ENCODE measurements around the gene CAMK1. TPM values are rescaled to one million over a fixed set of nuclear protein-coding genes. Genes with fewer than 3 reads are reported as not detected.

The CAMK1 gene
- total RNA-seq, 1 experiment from 2014 or later: 36.6 TPM

DNA sequence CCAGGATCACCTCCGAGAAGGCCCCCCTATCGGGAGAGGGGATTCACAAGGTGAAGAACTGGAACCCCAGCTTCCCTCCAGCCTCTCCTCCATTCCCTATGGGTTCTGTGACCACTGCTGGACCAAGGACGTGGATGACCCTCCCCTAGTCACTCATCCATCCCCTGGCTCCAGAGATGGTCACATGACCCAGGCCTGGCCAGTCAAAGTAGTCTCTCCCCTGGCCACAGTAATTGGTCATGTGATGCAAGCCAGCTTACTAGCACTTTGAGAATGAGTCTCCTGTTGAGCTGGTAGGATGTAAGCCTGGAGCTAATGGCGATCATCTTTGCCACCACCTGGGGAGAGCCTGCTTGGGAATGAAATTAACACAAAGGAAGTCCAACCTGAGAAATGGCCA, 3.9 kb downstream of the CAMK1 start:
- no peak overlapping the region for H3K4me2 ChIP-seq (ENCODE audit: low read length)
- BruUV-seq (replicated peaks): no TSS peak
- no peak overlapping the region for H2AFZ ChIP-seq (ENCODE audit: low read length)
- DNase-seq (no peak), ATAC-seq (no peak)
- peaks cover 18% of the 10 kb centered on the region for H3K79me2 ChIP-seq (ENCODE audit: low read length)
- ChIA-PET CTCF (no interaction called here), POLR2A (ENCODE audit: unreplicated experiment) (no interaction called here)
- TF ChIP-seq EZH2 (IDR thresholded peaks at IDR 0.05; ENCODE audit: low read length, unreplicated experiment): no peak
- TF ChIP-seq EZH2phosphoT487 (IDR thresholded peaks at IDR 0.05; ENCODE audit: borderline replicate concordance, low read length): no peak
- TF ChIP-seq, protein P1, sequence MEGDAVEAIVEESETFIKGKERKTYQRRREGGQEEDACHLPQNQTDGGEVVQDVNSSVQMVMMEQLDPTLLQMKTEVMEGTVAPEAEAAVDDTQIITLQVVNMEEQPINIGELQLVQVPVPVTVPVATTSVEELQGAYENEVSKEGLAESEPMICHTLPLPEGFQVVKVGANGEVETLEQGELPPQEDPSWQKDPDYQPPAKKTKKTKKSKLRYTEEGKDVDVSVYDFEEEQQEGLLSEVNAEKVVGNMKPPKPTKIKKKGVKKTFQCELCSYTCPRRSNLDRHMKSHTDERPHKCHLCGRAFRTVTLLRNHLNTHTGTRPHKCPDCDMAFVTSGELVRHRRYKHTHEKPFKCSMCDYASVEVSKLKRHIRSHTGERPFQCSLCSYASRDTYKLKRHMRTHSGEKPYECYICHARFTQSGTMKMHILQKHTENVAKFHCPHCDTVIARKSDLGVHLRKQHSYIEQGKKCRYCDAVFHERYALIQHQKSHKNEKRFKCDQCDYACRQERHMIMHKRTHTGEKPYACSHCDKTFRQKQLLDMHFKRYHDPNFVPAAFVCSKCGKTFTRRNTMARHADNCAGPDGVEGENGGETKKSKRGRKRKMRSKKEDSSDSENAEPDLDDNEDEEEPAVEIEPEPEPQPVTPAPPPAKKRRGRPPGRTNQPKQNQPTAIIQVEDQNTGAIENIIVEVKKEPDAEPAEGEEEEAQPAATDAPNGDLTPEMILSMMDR (conservative IDR thresholded peaks at IDR 0.05; ENCODE audit: low read depth, low read length): no peak
- H3F3A ChIP-seq (ENCODE audit: low read length, unreplicated experiment): no peaks in the 10 kb centered on the region
- no peaks in the 10 kb centered on the region; the same call in 1 of the 2 replicates for H3K36me3 ChIP-seq (ENCODE audit: low read depth, low read length)
- no peaks in the 10 kb centered on the region for H3K9me2 ChIP-seq (replicated peaks; ENCODE audit: low read length)
- no peak overlapping the region for H3K27ac ChIP-seq (ENCODE audit: low read length)
- H3K9ac ChIP-seq (ENCODE audit: low read length): no peak overlapping the region
- H3K9me3 ChIP-seq (ENCODE audit: low read length): no peaks in the 10 kb centered on the region
- H3K27me3 ChIP-seq (ENCODE audit: low read length): no peaks in the 10 kb centered on the region
- no peak overlapping the region for H3K4me3 ChIP-seq (ENCODE audit: low read length)
- intact Hi-C loops (cut with micrococcal nuclease): no loop called here
- peaks cover 25% of the 10 kb centered on the region for H3K4me1 ChIP-seq (ENCODE audit: insufficient read depth, low read length)
- H4K20me1 ChIP-seq (ENCODE audit: low read length): no peaks in the 10 kb centered on the region

DNA sequence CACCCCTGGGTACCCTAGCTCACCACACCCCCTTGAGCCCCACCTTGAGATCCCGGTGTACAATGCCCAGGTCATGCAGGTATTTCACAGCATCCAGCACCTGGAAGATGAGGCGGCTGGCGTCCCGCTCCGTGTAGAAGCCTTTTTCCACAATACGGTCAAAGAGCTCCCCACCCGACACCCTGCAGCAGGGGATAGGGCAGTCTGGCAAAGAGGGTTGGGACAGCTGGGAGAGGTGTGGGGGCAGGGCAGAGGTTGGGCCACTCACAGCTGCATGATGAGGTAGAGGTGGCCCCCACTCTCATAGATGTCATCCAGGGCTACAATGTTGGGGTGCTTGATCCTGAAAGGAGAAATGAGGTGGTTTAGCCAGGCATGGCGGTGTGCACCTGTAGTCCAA, 6.9 kb downstream of the CAMK1 start:
- H3K9me3 ChIP-seq (ENCODE audit: low read length): no peaks in the 10 kb centered on the region
- peaks cover 9% of the 10 kb centered on the region for H3K4me1 ChIP-seq (ENCODE audit: insufficient read depth, low read length)
- H3K4me2 ChIP-seq (ENCODE audit: low read length): no peak overlapping the region
- POLR2A ChIA-PET (ENCODE audit: unreplicated experiment): no interaction called here
- TF ChIP-seq EZH2 (IDR thresholded peaks at IDR 0.05; ENCODE audit: low read length, unreplicated experiment) (no peak), EZH2phosphoT487 (IDR thresholded peaks at IDR 0.05; ENCODE audit: borderline replicate concordance, low read length) (no peak)
- TF ChIP-seq, protein P1 (conservative IDR thresholded peaks at IDR 0.05; ENCODE audit: low read depth, low read length): no peak
- H4K20me1 ChIP-seq (ENCODE audit: low read length): no peaks in the 10 kb centered on the region
- H3K9me2 ChIP-seq (replicated peaks; ENCODE audit: low read length): no peaks in the 10 kb centered on the region
- CTCF ChIA-PET: no interaction called here
- 0 out of 2 replicates have a peak, but pooled peaks cover 3% of the 10 kb centered on the region for H3K79me2 ChIP-seq (ENCODE audit: low read length)
- no peaks in the 10 kb centered on the region for H3F3A ChIP-seq (ENCODE audit: low read length, unreplicated experiment)
- DNase-seq: no peak
- ATAC-seq: no peak
- H3K9ac ChIP-seq (ENCODE audit: low read length): no peak overlapping the region
- no peak overlapping the region for H2AFZ ChIP-seq (ENCODE audit: low read length)
- peaks cover 10% of the 10 kb centered on the region for H3K36me3 ChIP-seq (ENCODE audit: low read depth, low read length)
- no TSS peak for BruUV-seq (replicated peaks)
- H3K4me3 ChIP-seq (ENCODE audit: low read length): no peak overlapping the region
- H3K27ac ChIP-seq (ENCODE audit: low read length): no peak overlapping the region
- H3K27me3 ChIP-seq (ENCODE audit: low read length): no peaks in the 10 kb centered on the region
- intact Hi-C loops (cut with micrococcal nuclease): no loop called here

DNA sequence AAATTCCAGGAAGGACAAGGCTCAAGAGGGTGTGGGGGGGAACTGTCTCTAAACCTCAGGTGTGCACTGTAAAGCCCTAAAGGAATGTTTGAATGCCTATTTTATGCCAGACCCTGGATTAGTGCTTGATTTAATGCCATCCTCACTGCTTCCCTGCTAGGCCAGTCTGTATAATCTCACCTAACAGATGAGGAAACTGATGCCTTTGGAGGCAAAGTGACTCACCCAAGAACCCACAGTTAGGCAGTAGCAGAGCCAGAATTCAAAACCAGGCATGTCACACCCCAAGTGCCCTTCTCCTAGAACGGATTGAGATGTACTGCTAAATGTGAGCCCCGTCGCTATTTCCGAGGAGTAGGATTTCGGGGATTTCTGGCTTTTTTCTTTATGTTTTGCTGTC, 7.8 kb downstream of the CAMK1 start:
- CTCF ChIA-PET: no interaction called here
- H3K27ac ChIP-seq (ENCODE audit: low read length): no peak overlapping the region
- POLR2A ChIA-PET (ENCODE audit: unreplicated experiment): no interaction called here
- ATAC-seq: peak; percentile 49; the same call in 1 of the 2 replicates
- H3K9me3 ChIP-seq (ENCODE audit: low read length): no peaks in the 10 kb centered on the region
- H3K36me3 ChIP-seq (ENCODE audit: low read depth, low read length): peaks cover 10% of the 10 kb centered on the region
- no peaks in the 10 kb centered on the region for H3F3A ChIP-seq (ENCODE audit: low read length, unreplicated experiment)
- H3K27me3 ChIP-seq (ENCODE audit: low read length): no peaks in the 10 kb centered on the region
- no peak overlapping the region for H3K9ac ChIP-seq (ENCODE audit: low read length)
- no peak overlapping the region for H3K4me2 ChIP-seq (ENCODE audit: low read length)
- DNase-seq: no peak
- H3K4me1 ChIP-seq (ENCODE audit: insufficient read depth, low read length): no peaks in the 10 kb centered on the region
- no TSS peak for BruUV-seq (replicated peaks)
- H3K4me3 ChIP-seq (ENCODE audit: low read length): no peak overlapping the region
- 0 out of 2 replicates have a peak, but pooled peaks cover under 1% of the 10 kb centered on the region for H3K79me2 ChIP-seq (ENCODE audit: low read length)
- no peak overlapping the region for H2AFZ ChIP-seq (ENCODE audit: low read length)
- H3K9me2 ChIP-seq (replicated peaks; ENCODE audit: low read length): no peaks in the 10 kb centered on the region
- no peaks in the 10 kb centered on the region for H4K20me1 ChIP-seq (ENCODE audit: low read length)
- TF ChIP-seq EZH2phosphoT487 (IDR thresholded peaks at IDR 0.05; ENCODE audit: borderline replicate concordance, low read length) (no peak), EZH2 (IDR thresholded peaks at IDR 0.05; ENCODE audit: low read length, unreplicated experiment) (no peak)
- TF ChIP-seq, protein P1 (conservative IDR thresholded peaks at IDR 0.05; ENCODE audit: low read depth, low read length): no peak
- intact Hi-C loops (cut with micrococcal nuclease): no loop called here

All from PC-3 (cell line).